ENCODE data around the gene CLMN.

GRCh38 chr14:95185033-95185766, 134.5 kb downstream of the CLMN start:
- TF ChIP-seq CEBPB (IDR thresholded peaks at IDR 0.05; ENCODE audit: low read depth, low read length) (peak; percentile 52), USF2 (IDR thresholded peaks at IDR 0.05; ENCODE audit: low read depth, low read length) (no peak), CTCF (conservative IDR thresholded peaks at IDR 0.05; ENCODE audit: low read depth, low read length) (no peak), SMC3 (IDR thresholded peaks at IDR 0.05; ENCODE audit: low read depth, low read length) (no peak), MXI1 (IDR thresholded peaks at IDR 0.05; ENCODE audit: borderline replicate concordance, low read depth, low read length) (no peak), POLR2A (IDR thresholded peaks at IDR 0.05; ENCODE audit: low read depth, low read length) (no peak), ELK1 (IDR thresholded peaks at IDR 0.05; ENCODE audit: borderline replicate concordance, low read depth, low read length) (no peak), MAFK (IDR thresholded peaks at IDR 0.05; ENCODE audit: low read depth, low read length) (peak; percentile 51; the same call in 1 of the 2 replicates), RAD21 (IDR thresholded peaks at IDR 0.05; ENCODE audit: low read length) (no peak), MAZ (IDR thresholded peaks at IDR 0.05; ENCODE audit: borderline replicate concordance, low read depth, low read length) (no peak), BHLHE40 (IDR thresholded peaks at IDR 0.05; ENCODE audit: low read depth, low read length) (no peak), FOS (IDR thresholded peaks at IDR 0.05; ENCODE audit: low read depth, low read length) (no peak), RFX5 (IDR thresholded peaks at IDR 0.05; ENCODE audit: low read depth, low read length) (no peak), RCOR1 (IDR thresholded peaks at IDR 0.05; ENCODE audit: insufficient replicate concordance, low read length) (no peak)

Measured in IMR-90 (cell line).